ENCODE measurements around the gene SLC35G2. TPM values are rescaled to one million over a fixed set of nuclear protein-coding genes. Genes with fewer than 3 reads are reported as not detected.
"Not testable (repeated sequence)": the region's sequence is repeated elsewhere in the genome, so short reads cannot be mapped to it uniquely, and the experiment has no call there.

Gene SLC35G2
- total RNA-seq, 1 experiment from 2014 or later = 15.6 TPM

DNA sequence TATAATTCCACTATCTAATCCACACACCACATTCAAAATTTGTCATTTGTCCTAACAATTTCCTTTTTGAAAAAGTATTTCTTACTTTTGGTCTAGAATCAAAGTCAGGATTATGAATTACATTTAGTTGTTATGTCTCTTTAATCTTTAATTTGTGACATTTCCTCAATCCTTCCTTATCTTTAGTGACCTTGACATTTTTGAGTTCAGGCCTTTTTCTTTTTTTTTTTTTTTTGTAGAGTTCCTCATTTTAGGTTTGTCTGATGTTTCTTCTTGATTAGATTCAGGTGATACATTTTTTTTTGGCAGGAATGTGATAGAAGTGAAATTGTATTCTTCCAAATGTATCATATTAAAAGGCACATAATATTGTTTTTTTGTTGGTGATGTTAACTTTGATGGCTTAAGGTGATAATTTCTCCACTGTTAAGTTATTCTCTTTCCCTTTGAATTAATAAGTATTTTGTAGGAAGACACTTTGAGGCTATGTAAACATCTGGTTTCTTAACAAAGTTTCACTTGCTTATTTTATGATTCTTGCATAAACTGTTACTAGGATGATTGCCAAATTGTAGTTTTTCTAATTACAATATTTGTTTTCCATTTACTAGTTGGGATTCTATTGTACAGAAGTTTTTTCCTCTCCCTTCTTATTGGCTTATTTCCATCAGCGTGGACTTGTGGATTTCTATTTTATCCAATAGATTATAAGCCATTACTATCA lies 16.3 kb downstream of the SLC35G2 start:
- no peak for DNase-seq (ENCODE audit: low read depth)

DNA sequence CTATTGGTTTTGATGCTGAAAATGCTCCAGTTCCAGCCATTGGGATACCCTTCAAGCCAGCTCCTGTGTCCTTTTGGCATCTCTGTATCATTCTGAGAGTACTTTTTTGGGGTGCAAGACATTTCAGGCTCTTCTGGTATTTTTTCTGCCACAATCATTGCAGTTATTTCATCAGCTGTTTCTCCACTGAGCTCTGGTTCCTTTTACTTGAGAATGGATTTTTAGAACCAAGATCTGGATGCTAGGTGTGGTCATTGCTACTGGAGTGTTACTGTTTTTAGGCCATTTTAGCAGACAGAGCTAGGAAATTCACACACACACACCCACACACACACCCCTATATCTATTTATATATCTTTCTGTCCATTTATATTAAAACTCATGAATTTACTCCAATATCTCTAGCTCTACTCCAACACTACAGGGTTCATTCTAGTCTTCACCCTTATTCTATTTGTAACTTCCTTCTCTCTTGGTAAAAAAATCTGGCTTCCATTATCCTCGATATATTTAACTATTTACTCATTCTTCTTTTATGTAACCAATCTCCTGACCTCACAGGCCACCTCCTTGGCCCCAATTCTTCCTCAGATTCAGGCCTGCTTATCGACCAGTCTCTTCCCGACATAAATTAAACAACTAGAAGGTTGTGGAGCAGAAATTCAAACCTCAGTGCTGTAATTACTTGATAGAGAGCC lies 17.0 kb downstream of the SLC35G2 start:
- no peak for DNase-seq (ENCODE audit: low read depth)

DNA sequence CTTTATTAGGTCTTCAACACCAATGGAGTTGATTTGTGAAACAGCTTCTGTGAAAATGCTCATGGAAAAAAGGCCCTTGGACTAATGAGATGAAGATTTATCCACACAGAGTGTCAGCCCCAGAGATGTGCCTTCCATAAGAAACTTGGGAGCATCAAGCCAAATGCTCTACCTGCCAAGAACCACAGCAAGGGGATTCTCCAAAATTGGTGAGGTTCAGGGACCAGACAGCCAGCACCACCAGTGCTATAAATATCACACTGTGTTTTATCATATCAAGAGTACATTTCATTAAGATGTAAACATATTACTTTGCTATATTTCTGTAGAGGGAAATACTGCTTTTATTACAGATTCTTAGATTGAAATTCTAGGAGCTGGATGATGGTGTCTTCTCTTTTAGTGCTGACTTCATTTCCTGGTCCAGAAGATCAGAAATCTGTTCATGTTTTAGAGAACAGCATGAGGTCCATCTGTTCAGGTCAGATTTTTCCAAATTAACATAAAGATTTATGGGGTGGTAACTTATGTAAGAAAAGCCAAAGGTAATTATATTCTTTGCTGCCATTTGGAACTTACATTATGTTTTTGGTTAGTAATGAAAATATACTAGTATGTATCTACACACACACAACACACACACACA lies 17.7 kb downstream of the SLC35G2 start:
- DNase-seq (ENCODE audit: low read depth) = no peak

DNA sequence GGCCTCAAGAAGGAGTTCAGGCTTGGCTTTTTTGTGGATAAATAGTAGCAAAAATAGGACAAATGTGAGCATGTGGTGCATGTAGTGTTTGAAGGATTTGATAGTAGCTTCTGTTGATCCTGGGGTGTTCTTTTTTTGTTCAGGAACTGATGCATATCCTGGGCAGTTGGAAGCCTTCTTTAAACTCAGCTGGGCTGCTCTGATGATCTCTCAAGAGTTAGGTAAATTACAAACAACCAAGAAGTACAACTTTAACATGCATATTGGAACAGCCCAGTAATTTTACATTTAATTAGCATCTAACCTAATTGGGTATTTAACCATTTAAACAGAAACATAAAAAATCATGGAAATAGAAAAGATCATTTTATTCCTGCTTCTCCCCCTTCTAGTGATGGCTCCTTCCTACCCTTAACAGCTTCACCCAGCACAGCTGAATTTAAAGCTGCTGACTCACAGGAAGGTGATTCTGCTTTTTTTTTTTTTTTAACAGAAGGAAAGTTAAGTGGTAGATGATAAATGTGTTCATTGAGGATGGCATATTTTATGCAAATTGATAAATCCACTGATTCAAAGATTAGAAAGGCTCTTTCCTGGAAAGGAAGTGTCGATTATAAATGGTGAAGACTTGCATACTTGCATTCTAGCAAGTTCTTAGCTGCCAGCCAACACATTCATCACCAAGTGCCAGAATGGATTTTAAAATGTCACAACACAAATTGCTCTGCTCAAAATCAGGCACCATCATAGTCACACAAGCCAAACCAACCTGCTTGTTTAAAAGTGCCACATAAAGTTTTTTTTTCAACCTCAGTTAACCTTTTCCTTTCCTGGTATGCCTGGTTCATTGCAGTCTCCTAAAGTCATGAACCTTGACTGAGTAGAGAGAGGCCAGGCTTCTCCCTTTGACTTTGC lies 20.0 kb downstream of the SLC35G2 start:
- DNase-seq (ENCODE audit: low read depth) = peak; percentile 59

DNA sequence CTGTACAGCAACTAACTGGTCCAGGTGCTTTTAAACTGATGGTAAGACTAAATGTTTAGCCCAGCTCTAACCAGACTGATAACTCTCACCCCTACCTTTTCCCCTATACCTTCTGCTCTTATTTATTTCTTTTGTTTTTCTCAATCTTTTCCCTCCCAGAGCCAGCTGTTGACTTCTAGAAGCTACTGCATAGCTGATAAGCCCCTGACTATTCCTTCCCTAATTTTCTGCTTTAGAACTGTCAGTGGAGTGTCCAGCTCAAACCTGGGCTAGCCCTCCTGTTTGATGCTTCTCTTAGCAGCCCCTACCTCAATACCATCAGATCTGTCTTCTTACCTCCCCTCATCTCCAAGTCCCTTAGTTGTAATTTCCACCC lies 20.6 kb downstream of the SLC35G2 start:
- no peak for DNase-seq (ENCODE audit: low read depth)

DNA sequence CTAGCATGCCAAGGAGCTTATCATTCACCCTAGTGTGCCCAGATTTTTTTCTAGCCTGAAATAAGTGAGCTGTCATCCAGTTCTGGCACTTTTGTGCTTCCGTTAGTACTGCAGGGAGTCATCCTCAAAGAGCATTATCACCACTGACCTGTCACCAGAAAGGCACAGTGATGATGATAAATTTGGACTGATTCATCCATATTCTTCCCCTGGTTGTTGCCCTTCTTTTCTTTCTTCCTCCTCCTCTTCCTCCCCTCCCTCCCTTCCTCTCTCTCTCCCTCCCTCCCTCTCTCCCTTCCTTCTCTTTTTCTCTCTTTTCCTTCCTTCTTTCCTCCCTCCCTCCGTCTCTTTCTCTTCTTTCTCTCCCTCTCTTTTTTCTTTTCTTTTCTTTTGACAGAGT lies 21.3 kb downstream of the SLC35G2 start:
- peak; percentile 48 for DNase-seq (ENCODE audit: low read depth)

DNA sequence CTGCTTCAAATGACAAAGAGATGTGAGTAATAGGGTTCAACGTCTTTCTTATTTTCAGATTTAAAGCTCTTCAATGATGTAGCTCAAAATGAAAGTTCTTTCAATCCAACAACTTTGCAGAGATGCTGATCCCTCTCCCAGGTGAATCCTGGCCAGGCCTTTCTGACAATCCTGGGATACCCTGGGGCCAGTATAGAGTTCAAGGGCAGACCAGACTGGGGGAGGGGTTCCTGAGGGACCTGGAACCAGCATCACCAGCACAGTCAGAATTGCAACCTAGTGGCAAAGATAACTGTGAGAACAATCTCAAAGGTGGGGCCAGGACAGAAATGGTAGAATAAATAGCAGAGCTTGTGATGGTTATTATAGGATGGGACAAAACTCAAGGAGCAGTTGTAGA lies 23.4 kb downstream of the SLC35G2 start:
- DNase-seq (ENCODE audit: low read depth) = no peak

DNA sequence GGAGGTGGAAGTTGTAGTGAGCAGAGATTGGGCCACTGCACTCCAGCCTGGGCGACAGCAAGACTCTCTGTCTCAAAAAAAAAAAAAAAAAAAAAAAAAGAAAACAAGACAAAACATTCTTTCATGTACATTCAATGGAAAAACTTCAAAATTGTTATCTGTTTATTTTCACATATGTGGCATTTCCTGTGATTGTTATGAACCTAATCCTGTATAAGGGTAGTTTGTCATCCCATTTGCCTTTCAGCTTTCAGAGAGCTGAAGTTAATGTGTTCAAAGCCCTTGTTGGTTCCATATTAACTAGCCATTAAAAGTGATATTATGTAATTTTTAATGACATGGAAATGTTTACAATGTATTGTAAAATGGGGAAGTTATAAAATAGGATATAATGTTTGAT lies 25.8 kb downstream of the SLC35G2 start:
- no peak for DNase-seq (ENCODE audit: low read depth)

DNA sequence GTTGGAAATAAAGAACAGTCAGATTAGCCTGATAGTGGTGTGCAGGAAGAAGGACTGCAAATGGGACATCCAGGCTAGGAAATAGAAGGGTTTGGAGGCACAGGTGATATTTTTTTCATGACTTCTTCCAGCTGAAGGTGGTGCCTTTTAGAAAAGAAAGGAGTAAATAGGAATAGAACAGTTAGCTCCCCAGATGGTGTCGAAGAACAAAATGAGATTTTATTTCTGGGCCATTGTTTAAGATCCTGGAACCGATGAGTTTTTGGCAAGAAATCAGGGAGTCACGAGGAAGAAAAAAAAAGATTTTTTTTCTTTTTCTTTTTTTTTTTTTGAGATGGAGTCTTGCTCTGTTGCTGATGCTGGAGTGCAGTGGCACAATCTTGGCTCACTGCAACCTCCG lies 33.3 kb downstream of the SLC35G2 start:
- DNase-seq (ENCODE audit: low read depth) = no peak

DNA sequence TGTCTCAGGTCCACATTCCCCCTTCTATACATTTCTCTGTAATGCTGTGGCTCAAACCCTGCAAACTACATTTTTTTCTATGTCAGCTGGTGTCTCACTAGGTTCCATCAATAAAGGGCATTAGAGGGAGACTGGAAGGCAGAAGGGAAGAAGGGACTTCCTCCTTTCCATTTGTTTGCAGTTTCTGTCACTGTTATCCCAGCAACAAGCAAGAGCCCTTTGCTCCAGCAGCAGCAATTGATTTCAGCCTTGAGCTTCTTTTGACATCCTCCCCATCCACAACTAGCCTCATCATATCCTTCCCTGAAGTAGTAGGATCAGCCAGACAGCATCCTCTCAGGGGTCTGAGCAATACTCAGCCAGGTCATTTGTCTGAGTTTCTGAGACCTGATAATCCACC lies 37.7 kb downstream of the SLC35G2 start:
- DNase-seq (ENCODE audit: low read depth) = no peak

DNA sequence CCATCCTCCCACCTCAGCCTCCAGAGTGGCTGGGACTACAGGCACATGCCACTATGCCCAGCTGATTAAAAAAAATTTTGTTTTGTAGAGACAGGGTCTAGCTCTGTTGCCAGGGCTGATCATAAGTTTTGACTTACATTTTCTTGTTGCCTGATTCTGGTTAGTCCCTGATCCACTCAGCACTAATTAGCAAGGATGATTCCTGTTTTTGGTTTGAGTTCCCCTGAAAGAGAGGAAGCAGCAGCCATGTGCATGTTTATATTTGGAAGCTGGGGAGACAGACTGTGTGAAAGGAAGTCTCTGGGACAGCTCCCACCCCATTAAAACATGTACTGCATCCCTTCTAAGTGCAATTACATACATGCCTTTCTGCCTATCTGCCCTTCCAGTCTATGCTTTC lies 39.5 kb downstream of the SLC35G2 start:
- no peak for DNase-seq (ENCODE audit: low read depth)

DNA sequence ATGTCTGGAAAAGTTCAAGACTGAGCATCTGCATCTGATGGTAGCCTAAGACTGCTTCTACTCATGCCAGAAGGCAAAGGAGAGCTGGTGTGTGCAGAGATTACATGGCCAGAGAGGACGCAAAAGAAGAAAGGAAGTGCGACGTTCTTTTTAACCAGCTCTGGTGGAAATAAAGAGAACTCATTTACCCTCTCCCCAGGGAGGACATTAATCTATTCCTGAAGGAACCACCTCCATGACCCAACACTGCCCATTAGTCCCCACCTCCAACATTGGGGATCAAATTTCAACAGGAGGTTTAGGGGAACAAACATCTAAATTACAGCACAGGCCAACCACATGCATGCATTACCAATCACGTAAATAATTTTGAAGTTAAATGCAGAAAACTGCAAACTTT lies 41.6 kb downstream of the SLC35G2 start:
- DNase-seq (ENCODE audit: low read depth) = no peak

DNA sequence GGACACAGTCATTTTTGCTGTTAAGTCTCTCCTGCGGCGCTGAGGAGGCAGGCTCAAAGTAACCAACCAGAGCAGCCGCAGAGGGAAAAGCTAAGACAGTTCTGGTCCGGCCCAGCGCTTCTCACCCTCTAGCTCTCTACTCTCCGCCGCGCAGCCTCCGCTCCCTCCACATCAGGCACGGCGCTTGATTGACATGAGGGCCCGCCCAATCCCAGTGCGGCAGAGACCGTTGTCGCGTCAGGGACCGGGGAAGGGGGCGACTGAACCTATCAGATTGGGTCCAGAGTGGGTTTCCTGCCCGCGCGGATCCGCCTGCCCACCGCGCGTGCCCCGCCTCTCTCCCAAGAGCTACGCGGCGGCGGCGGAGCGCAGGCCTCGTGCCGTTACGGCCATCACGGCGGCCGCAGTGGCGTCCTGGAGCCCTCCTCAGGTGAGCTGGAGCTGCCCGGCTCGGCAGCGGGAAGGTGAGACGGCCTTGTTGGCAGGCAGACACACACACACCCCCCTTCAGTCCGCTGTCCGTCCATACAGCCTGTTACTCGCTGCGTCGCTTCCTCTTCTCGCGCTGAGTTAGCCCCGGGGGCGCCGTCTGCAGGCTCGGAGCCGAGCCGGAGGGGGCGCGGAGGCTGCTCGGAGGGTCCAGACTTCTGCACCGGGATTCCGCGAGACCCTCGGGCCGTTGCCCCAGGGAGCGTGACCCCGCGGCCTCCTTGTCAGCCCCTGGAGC lies 43.1 kb downstream of the SLC35G2 start, which contains the start of gene NCK1:
TSS of gene NCK1 (plus strand) at position 319 of the 727 bp plus-strand sequence. CDS start 65,794 bp downstream, outside the sequence.
- DNase-seq (ENCODE audit: low read depth) = peak; percentile 99

DNA sequence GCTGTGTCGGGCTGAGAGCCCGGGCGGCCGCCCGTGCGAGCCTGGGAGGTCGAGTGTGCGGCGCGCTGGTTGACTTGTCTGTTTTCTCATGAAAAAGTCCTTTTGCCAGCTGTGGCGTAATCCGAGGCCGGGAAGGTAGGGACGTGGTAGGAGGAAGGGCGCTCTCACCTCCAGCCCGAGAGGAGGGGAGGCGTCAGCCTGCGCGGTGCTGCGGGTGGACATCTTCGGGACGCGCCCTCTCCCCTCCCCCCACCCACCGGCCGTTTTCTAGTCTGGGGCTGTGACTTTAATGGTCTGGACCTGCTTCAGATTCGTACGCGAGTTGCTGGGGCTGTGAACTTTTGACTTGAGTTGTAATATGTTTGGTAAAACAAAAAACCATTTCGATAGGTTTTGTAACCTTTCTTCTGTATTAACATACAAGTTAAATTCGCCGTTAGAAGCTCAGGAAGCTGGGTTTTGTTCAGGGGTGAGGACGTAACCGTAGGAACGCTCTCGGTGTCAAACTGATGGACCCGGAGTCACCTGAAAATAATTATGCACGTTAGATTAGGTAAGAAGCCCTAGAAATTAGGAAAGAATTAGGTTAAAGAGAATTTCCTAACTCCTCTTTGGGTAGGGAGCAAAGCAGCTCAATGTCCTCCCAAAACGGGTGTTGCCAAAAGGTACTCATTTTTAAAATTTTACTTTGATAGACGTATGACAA lies 43.8 kb downstream of the SLC35G2 start:
- peak; percentile 66 for DNase-seq (ENCODE audit: low read depth)

DNA sequence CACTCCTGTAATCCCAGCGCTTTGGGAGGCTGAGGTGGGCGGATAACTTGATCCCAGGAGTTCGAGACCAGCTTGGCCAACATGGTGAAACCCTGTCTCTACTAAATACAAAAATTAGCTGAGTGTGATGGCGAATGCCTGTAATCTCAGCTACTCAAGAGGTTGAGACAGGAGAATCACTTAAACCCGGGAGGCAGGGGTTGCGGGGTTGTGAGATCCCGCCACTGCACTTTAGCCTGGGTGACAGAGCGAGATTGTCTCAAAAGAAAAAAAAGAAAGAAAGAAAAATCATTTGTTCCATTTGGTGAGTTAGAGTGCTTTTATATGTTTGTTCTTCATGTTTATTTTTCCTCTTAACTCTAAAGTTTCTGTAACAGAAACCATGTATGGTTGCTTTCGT lies 50.4 kb downstream of the SLC35G2 start:
- no peak for DNase-seq (ENCODE audit: low read depth)

DNA sequence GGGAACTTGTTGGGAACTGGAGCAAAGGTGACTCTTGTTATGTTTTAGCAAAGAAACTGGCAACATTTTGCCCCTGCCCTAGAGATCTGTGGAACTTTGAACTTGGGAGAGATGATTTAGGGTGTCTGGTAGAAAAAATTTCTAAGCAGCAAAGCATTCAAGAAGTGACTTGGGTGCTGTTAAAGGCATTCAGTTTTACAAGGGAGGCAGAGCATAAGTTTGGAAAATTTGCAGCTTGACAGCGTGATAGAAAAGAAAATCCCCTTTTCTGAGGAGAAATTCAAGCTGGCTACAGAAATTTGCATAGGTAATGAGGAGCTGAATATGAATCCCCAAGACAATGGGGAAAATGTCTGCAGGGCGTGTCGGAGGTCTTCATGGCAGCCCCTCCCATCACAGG lies 53.3 kb downstream of the SLC35G2 start:
- not testable (repeated sequence) for DNase-seq (ENCODE audit: low read depth)

DNA sequence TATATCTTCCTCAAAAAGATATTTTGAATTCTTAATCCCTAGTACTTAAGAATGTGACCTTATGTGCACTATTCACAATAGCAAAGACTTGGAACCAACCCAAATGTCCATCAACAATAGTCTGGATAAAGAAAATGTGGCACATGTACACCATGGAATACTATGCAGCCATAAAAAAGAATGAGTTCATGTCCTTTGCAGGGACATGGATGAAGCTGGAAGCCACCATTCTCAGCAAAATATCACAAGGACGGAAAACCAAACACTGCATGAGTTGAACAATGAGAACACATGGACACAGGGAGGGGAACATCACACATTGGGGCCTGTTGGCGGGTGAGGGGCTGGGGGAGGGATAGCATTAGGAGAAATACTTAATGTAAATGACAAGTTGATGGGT lies 60.6 kb downstream of the SLC35G2 start:
- not testable (repeated sequence) for DNase-seq (ENCODE audit: low read depth)

DNA sequence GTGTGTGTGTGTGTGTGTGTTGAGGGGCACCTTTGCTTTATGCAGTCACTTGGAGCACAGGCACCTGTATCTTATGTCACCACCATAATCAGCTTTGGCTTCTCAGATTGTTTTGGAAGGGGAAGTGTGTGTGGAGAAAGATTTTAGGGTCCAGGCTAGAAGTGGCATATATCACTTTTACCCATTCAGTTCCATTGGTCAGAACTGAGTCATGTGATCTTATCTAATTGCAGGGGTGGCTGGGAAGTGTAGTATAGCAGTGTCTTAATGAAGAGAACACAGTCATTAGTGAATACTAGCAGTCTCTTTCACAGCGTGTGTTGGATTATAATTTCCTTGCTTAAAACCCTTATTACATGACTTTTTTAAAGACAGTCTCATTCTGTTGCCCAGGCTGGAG lies 63.6 kb downstream of the SLC35G2 start:
- no peak for DNase-seq (ENCODE audit: low read depth)

DNA sequence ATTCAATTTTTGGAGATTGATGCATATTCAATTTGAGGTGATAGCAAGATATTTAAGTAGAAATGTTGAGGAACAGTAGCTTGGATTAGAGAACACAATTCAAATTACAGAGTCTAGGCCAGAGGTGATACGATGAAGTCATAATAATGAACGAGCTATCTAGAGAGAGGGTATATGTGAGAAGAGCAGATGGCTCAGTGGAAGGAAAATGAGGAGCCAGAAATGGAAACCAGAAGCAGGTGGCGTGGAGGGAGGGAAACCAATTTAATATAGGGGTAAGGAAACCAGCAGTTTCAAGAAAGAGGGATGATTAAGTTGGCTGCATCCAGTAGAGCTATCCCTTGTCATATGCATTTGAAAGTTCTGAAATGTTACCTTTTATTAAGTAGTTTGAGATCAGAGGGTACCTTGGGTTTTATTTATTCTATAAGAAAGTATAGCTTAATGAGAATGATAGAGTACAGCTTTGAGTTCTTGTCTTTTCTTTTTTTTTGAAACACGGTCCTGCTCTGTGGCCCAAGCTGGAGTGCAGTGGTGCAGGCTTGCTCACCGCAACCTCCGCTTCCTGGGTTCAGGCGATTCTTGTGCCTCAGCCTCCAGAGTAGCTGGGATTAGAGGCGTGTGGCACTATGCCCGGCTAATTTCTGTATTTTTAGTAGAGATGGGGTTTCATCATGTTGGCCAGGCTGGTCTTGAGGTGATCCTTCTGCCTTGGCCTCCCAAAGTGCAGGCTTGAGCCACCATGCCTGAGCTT lies 65.2 kb downstream of the SLC35G2 start:
- DNase-seq (ENCODE audit: low read depth) = no peak
